Measurements from ENCODE around the gene RRAS. TPM values are rescaled to one million over a fixed set of nuclear protein-coding genes. Genes with fewer than 3 reads are reported as not detected.

RRAS gene
- total and polyA plus RNA-seq, 2 of the 4 experiments (the other 2 are of a cell fraction) = 50.2 to 241 TPM

DNA sequence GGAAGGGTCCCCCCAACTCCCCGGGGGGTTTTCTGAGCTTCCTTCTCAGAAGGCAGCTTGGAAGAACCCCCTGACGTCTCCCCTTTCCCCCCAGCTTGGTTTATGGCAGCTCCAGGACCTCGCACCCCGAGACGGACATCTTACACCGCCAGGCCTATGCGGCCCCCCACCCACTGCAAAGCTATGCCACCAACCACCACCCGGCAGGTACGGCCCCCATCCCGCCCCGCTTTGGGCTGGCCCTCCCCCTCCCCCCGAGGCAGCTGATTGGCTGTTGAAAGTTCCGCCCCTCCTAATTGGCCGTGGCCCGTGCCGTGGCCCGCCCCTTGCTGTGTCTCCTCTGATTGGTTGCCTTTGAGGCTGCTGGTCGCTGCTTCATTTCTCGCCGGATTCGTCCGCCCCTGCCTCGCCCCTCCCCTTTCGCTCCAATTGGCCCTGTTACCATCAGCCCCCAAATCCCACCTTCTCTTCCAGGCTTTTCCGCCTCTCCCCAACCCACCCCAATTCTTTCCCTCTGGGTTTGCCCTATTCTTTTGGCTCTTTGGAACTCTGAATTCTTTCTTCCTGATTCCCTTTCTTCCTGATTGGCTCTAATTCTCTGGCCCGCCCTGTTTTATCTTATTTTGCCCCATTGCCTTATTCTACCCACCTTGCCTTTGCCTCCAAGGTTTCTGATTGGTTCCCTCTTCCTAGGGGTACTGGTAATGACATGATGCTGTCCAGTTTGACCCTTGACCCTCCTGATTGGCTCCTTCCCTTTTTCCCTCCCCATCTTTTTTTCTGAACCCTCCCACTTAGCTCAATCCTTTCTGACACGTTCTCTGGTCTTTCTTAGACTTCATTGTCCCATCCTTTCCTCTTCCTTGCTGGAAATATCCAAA, 46.5 kb downstream of the RRAS start:
- peak overlapping the region; percentile 86 for H2AFZ ChIP-seq (replicated peaks; ENCODE audit: low read length, poor library complexity)
- TF ChIP-seq BHLHE40 (IDR thresholded peaks at IDR 0.05; ENCODE audit: low read depth, low read length) (peak; percentile 57; the same call in 1 of the 2 replicates), NFE2L2 (IDR thresholded peaks at IDR 0.05; ENCODE audit: low read depth, low read length) (no peak), FOS (IDR thresholded peaks at IDR 0.05; ENCODE audit: low read depth, low read length) (0 out of 2 replicates have a peak, but pooled peaks have one; percentile 35), USF2 (IDR thresholded peaks at IDR 0.05; ENCODE audit: low read depth, low read length) (peak; percentile 73), CEBPB (IDR thresholded peaks at IDR 0.05; ENCODE audit: low read depth, low read length) (no peak)

More for the DNA sequence above, 46.5 kb downstream of the RRAS start:
- Histone ChIP-seq H4K20me1 (ENCODE audit: insufficient read depth, low read length) (peaks cover 31% of the 10 kb centered on the region), H3K14ac (replicated peaks; ENCODE audit: low read depth, low read length) (no peak overlapping the region), H4K5ac (ENCODE audit: low read depth, low read length) (no peak overlapping the region), H4K8ac (ENCODE audit: low read depth in 2 of 2, low read length in 2 of 2) (peak overlapping the region in 1 of 2 experiments; percentile 68; a peak in 1 of 4 replicates), H3K36me3 (ENCODE audit: control insufficient read depth, insufficient read depth, low read length) (peaks cover 31% of the 10 kb centered on the region), H2BK15ac (ENCODE audit: low read depth, low read length) (no peak overlapping the region), H3K79me1 (ENCODE audit: low read depth in 1 of 2, low read length in 2 of 2) (peaks cover 8 to 29% of the 10 kb centered on the region in 2 experiments; a peak in 3 of 4 replicates), H3K4me3 (ENCODE audit: insufficient read depth, low read depth, low read length) (peak overlapping the region; percentile 97), H3K4me2 (ENCODE audit: low read depth, low read length) (peak overlapping the region; percentile 91), H3K4me1 (ENCODE audit: control insufficient read depth, insufficient read depth, low read length) (peaks cover 7% of the 10 kb centered on the region; the same call in 1 of the 2 replicates), H2BK120ac (ENCODE audit: low read depth, low read length) (no peak overlapping the region), H3K27me3 (ENCODE audit: control insufficient read depth, insufficient read depth, low read length) (no peaks in the 10 kb centered on the region), H3K56ac (ENCODE audit: extremely low read depth, insufficient read depth, low read length) (no peak overlapping the region), H3K4ac (ENCODE audit: low read depth, low read length) (no peak overlapping the region; the same call in 1 of the 2 replicates), H3K9me3 (ENCODE audit: control insufficient read depth, insufficient read depth, low read length) (no peaks in the 10 kb centered on the region), H4K91ac (ENCODE audit: insufficient read depth, low read depth, low read length) (no peak overlapping the region), H2AK5ac (ENCODE audit: low read depth, low read length) (peak overlapping the region; percentile 71; the same call in 1 of the 2 replicates), H3K23ac (ENCODE audit: low read depth, low read length) (no peak overlapping the region), H3K27ac (ENCODE audit: insufficient read depth, low read length) (peak overlapping the region; percentile 12; the same call in 1 of the 2 replicates), H2AK9ac (replicated peaks; ENCODE audit: low read depth, low read length, poor library complexity) (peak overlapping the region; percentile 38), H3K9me1 (ENCODE audit: insufficient read depth, low read length) (no peaks in the 10 kb centered on the region), H2BK5ac (ENCODE audit: low read depth, low read length, poor library complexity, severe bottlenecking) (peak overlapping the region; percentile 17), H2BK20ac (ENCODE audit: low read depth, low read length) (no peak overlapping the region), H3K18ac (ENCODE audit: low read depth, low read length) (no peak overlapping the region), H3K9ac (ENCODE audit: low read depth, low read length) (peak overlapping the region; percentile 94; the same call in 1 of the 2 replicates)
- CTCF ChIA-PET = interaction anchor here (0.7 kb wide), 1 partner anchor 29 kb away, joined by 3 read pairs; no protein-coding TSS in a partner anchor
- 6% methylated on average over 14 of the region's 27 CpGs; no CpG with 5 or more reads in 1 of the 2 experiments for WGBS, 2 experiments (ENCODE audit: extremely low coverage in 2 of 2, insufficient read length in 1 of 2)
- POLR2A ChIA-PET (ENCODE audit: unreplicated experiment) = no interaction called here
- DNase-seq = peak; percentile 89
- dilution Hi-C loops (cut with HindIII; ENCODE audit: low sequenced_read_pairs, unreplicated experiment) = no loop called here
- intact Hi-C loops (cut with micrococcal nuclease) = loop anchor here (5.0 kb wide), 1 partner anchor 84 kb away; the partner anchor contains the start of gene PRMT1
- no TSS peak for BruUV-seq (replicated peaks)
- peak; percentile 69 for ATAC-seq (ENCODE audit: low read depth)
- in situ Hi-C loops (cut with MboI; ENCODE audit: low sequenced_read_pairs) = no loop called here

All from IMR-90 (cell line).